ENCODE results near the gene CD300A.

The CD300A gene

GRCh38 chr17:74457146-74457819 is 9.2 kb upstream of the CD300A start:
- DNase-seq: peak; percentile 83

DNA sequence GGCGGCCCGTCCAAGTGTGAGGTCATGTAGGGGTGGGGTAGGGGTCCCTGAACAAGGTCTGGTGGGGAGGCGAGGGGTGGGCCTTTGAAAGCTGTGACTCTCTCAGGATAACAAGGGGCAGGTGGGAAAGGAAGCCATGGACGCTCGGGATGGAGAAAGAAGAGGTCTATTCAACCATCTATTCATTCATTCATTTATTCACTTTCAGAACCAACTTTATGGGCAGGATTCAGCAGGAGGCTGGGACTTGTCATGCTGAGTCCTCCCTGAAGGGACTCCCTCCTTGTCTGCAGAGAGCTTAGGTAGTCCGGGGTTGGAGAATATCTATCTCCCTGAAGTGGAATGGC is 8.6 kb upstream of the CD300A start:
- DNase-seq: no peak

GRCh38 chr17:74458835-74459234 is 7.6 kb upstream of the CD300A start:
- DNase-seq: no peak

- DNase-seq: no peak
Measured at GRCh38 chr17:74459622-74460021, 6.8 kb upstream of the CD300A start.

DNA sequence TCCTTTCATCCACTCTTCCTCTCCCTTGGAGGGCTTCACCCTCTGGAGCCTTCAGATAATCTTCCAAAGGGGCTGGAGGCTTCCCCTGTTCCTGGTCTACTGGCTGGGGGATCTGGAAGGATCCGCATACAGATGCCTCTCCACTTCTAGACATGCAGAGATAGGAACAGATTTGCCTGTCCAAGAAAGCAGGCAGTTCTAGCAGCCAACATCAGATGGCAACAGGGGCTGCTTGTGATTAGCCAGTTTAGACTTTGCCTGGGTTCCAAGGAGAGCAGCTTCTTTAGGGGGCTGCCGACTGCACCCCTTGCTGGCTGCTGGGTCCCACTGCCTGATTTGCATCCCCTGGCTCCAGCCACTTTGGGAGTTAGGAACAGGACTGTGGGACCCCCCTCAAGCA is 6.2 kb upstream of the CD300A start:
- DNase-seq: no peak

DNA sequence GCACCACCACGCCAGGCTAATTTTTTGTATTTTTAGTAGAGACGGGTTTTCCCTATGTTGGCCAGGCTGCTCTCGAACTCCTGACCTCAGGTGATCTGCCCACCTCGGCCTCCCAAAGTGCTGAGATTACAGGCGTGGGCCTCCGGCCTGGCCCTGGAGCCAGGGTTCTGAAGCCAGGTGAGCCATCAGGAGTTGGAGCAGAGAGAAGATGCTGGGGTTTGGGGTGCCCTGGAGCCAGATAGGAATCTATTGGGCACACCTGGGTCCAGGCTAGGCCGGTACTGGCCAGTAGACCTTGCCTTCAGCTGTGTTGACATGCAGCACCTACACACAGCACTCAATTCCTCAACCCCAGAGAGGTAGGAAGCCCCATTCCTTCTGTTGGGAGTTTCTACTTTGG is 5.4 kb upstream of the CD300A start:
- no peak for DNase-seq

- no peak for DNase-seq
Measured at GRCh38 chr17:74461611-74462010, 4.8 kb upstream of the CD300A start.

DNA sequence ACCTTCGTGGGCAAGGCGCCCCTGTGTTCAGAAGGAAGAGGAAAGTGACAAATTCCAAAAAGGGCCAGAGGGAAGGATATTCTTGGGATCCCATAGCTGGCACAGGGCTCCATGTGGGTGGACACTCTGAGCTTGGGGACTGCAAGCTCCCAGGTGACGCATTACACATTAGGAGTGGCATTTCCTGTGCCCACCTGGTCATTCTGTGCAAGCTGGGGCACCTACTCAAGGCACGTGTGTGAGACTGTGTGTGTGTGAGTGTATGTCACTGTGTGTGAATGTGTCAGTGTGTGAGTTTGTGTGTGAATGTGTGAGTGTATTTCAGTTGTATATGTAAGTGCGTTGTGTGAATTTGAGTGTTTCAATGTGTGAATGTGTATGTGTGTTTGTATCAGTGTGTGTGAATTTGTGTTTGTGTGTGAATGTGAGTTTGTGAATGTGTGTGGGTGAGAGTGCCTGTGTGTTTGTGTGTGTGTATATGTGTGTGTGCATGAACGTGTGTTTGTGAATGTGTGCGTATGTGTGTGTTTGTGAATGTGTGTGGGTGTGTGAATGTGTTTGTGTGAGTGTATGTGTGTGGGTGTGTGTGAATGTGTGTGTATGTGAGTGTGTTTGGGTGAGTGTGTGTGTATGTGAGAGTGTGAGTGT is 1.6 kb upstream of the CD300A start:
- DNase-seq: no peak

DNA sequence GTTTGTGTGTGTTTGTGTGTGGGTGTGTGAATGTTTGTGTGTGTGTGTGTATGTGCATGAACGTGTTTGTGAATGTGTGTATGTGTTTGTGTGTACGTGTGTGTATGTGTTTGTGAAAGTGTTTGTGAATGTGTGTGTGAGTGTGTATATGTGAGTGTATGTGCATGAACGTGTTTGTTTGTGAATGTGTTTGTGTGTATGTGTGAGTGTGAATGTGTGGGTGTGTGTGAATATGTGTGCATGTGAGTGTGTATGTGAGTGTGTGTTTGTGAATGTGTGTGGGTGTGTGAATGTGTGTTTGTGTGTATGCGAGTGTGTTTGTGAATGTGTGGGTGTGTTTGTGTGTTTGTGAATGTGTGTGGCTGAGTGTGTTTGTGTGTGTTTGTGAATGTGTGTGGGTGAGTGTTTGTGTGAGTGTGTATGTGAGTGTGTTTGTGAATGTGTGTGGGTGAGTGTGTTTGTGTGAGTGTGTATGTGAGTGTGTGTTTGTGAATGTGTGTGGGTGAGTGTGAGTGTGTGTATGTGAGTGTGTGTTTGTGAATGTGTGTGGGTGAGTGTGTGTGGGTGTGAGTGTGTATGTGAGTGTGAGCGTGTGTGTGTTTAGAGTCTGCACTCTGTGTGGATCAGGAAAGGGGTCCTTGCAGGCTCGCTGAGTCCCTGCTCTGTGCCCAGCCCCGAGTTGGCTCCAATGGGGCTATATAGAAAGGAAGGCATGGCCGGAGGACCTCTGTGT is 890 bp upstream of the CD300A start:
- DNase-seq: no peak

DNA sequence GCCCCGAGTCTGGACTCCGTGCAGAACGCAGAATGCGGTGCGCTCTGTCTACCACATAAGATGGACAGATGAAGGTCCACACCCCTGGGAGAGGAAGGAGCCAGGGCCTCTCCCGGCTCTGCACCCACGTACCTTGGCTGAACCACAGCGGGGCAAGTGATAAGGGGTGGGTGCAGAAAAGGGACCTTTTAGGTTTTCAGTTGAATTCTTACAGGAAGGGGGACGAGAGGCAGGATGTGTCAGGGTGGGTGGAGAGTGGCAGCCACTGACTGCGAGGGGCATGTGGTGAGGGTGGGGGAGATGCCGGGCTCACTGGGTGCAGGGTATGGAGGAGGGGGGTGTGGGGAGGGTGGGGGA is 372 bp downstream of the CD300A start:
- peak; percentile 48 for DNase-seq

DNA sequence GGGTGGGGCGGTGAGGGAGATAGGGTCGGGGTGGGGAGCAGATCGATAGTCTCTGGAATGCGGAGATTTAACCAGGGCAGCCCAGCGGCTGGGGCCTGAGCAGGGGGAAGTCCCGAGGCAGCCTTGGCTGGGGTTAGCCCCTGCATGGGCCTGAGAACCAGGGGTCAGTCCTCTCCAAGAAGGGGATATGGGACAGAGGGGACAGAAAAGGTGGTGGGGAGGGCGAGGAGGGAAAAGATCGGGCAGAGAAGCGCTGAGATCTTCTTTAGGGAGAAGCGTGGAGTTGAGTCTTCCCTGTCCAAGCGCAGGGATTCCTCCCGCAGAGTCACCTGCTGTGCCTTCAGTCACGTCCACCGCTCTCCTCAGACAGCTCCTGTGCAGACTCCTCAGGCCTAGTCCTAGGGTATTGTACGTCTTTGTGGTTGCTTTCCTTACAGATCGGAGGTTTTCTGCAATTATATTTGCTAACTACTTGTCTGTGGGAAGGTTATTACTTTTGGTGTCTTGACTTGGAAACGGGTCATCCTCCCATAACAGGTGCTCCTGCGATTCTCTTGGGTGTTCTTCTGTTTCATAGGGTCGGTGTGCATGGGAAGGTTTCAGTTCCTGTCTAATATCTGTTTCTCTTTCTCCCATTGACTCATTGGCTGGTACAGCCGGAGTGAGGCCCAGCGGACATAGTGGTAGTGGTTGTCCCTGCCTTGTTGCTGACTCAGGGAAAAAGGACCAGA is 952 bp downstream of the CD300A start:
- DNase-seq: peak; percentile 32

DNA sequence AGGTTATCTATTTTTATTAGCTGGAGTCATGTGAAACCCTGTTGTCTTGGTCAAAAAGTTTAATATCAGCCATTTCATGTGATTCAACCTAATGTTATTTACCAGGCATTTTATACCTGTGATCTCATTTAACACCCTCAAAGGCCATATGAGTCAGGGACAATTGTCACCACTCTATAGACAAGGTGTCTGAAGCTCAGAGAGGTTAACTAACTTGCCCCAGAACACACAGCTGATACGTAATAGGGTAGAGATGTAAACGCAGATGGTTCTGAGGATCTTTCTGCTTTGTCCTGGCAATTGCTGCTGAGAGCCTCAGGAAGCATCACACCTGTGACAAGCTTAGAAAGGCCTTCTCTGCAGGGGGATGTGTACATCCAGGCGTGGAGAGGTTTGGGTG is 4.9 kb downstream of the CD300A start:
- no peak for DNase-seq

- DNase-seq: no peak
Measured at GRCh38 chr17:74472890-74473289, 6.5 kb downstream of the CD300A start.

- DNase-seq: no peak
Measured at GRCh38 chr17:74473294-74473693, 6.9 kb downstream of the CD300A start.

GRCh38 chr17:74474043-74474792 is 7.8 kb downstream of the CD300A start:
- peak; percentile 66 for DNase-seq

DNA sequence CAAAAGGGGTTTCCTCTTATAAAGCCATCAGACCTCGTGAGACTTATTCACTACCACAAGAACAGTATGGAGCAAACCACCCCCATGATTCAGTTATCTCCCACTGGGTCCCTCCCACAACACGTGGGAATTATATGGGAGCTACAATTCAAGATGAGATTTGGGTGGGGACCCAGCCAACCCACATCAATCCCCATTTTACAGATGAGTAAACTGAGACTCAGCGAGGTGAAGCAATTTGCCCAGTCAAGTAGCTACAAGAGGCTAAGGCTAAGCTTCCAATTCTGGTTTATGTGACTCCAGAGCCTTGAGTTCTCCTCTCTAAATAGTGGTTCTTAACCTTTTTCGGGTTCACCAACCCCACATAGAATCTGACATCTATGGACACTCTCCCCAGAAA is 8.8 kb downstream of the CD300A start:
- DNase-seq: no peak

- no peak for DNase-seq
Measured at GRCh38 chr17:74477411-74477810, 11.0 kb downstream of the CD300A start.

GRCh38 chr17:74478420-74479100 is 12.1 kb downstream of the CD300A start:
- DNase-seq: peak; percentile 53

DNA sequence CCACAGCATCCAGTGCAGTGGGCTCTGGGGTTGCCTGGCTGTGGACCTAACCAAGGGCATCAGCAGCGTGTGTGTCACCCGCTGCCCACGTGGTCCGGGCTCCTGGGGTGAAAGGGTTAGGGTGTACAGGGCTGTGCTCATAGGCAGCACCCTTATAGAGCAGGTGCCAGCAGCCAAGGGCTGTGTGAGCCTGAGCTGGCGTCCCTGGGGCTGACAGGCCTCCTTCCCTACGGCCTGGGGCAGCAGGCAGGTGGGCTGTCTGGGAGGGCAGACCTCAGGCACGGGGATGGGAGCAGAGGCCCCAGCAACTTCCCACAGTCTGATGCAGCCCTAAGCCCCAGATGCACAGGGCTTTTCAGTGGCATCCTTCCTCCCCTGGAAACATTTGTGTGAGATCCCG is 13.9 kb downstream of the CD300A start:
- no peak for DNase-seq

- no peak for DNase-seq
Measured at GRCh38 chr17:74481621-74482020, 15.2 kb downstream of the CD300A start.

- no peak for DNase-seq
Measured at GRCh38 chr17:74484066-74484465, 17.6 kb downstream of the CD300A start.

DNA sequence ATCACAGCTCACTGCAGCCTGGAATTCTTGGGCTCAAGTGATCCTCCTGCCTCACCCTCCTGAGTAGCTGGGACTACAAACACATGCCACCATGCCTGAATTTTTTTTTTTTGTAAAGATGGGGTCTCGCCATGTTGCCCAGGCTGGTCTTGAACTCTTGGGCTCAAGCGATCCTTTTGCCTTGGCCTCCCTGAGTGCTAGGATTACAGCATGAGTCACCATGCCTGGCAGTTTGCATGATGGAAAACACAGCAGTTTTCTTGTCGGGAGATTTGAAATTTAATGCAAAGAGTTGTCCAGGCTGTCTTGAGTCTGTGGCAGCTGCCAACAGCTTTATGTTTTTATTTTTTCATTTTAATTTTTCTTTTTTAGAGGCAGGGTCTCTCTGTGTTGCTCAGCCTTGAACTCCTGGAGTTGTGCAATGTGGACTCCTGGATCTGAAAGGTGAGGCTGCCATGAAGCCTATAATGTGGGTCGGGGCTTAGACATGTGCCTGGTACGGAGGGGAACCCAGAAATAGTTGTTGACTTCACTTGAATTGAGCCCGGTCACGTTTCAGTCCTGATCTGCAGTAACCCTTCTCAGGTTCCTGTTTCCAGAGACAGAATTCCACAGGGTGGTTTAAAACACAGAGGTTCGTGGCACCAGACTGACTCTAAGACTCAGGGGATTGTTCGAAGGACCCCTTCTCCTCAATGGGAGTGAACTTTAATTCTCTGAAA is 18.7 kb downstream of the CD300A start:
- no peak for DNase-seq
